Activated naive CD8-positive, alpha-beta T cell treated with anti-CD3 and anti-CD28 coated beads, Interleukin-2, amount 50 U/mL, for 24 hours (primary cell): Measurements from ENCODE around the gene PROP1.
"Not testable (repeated sequence)": the region's sequence is repeated elsewhere in the genome, so short reads cannot be mapped to it uniquely, and the experiment has no call there.

Experiments used
- ATAC-seq: fragments of 150-1000 bp; cut with Tn5 transposase; one replicate; pipeline ENCODE4 v1.10.0; 2021
- DNase-seq: peaks from one replicate; pipeline ENCODE4 v3.0.0; 2021
- H3K27ac Mint-ChIP-seq: one replicate; pipeline ENCODE4 v1.8.0; 2021; ENCODE audit warnings: mild to moderate bottlenecking, mixed read lengths
- H3K27me3 Mint-ChIP-seq: one replicate; pipeline ENCODE4 v1.8.0; 2021; ENCODE audit warnings: mixed read lengths
- H3K36me3 Mint-ChIP-seq: one replicate; pipeline ENCODE4 v1.8.0; 2021; ENCODE audit warnings: low read depth, mixed read lengths
- H3K4me1 Mint-ChIP-seq: one replicate; pipeline ENCODE4 v1.8.0; 2021; ENCODE audit warnings: mixed read lengths
- H3K4me3 Mint-ChIP-seq: one replicate; pipeline ENCODE4 v1.8.0; 2021; ENCODE audit warnings: mild to moderate bottlenecking, moderate library complexity, mixed read lengths
- H3K9me3 Mint-ChIP-seq: one replicate; pipeline ENCODE4 v1.8.0; 2021; ENCODE audit warnings: mixed read lengths

Gene PROP1

DNA sequence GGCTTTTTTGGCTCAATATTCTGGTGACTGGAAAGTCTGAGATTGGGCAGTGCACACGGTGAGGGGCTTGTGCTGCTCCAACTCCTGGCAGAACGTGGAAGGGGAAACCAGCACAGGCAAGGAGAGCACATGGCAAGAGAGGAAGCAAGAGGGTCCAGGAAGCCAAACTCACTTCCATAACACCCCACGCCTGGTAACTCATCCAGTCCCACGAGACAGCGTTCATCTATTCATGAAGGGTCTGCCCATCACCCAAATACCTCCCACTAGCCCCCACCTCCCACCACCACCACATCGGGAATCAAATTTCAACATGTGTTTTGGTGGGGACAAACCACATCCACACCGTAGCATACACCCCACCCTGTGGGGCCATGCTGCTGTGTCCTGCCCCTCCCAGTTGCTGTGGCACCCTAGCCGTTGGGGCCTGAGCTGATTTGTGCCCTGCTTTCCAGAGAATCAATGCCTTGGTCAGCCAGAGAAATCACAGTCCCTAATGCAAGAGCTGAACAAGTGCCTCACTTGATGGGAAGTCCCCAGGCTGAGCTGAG, 27.3 kb downstream of the PROP1 start:
- ATAC-seq = no peak
- DNase-seq = no peak
- Mint-ChIP-seq H3K27me3 (peaks cover 3% of the 10 kb centered on the region), H3K27ac (no peak overlapping the region), H3K4me1 (peaks cover 3% of the 10 kb centered on the region), H3K9me3 (peaks cover 8% of the 10 kb centered on the region), H3K36me3 (no peaks in the 10 kb centered on the region), H3K4me3 (no peak overlapping the region)

DNA sequence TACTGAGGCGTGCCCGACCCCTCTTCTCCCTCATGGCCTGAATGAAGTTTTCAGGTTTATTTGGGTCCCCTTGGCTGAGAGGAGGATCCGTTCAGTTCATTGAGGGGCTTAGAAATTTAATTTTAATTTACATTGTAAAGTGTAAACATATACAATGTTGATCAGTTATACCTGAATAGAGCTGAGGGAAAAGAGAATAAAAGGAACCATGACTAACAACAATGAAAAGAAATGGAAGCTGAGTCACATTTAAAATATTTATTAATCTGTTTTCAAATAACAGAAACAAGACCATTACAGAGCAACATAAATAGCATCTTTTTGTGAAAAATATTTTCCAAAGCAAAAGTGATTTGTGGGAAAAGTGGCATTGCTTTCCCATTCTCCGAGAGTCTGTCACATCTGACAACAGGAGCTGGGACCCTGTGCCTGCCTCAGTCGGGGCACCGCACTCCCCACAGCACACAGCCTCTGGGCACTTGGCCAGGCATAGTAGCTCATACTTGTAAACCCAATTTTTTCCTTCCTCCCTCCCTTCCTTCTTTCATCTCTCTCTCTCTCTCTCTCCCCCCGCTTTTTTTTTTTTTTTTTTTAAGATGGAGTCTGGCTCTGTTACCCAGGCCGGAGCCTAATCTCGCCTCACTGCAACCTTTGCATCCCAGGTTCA, 28.7 kb downstream of the PROP1 start:
- DNase-seq (no peak), ATAC-seq (no peak)
- H3K27ac Mint-ChIP-seq = no peak overlapping the region
- H3K4me1 Mint-ChIP-seq = peaks cover 3% of the 10 kb centered on the region
- H3K4me3 Mint-ChIP-seq = no peak overlapping the region
- H3K27me3 Mint-ChIP-seq = peaks cover 3% of the 10 kb centered on the region
- H3K36me3 Mint-ChIP-seq = peaks cover 3% of the 10 kb centered on the region
- peaks cover 4% of the 10 kb centered on the region for H3K9me3 Mint-ChIP-seq

DNA sequence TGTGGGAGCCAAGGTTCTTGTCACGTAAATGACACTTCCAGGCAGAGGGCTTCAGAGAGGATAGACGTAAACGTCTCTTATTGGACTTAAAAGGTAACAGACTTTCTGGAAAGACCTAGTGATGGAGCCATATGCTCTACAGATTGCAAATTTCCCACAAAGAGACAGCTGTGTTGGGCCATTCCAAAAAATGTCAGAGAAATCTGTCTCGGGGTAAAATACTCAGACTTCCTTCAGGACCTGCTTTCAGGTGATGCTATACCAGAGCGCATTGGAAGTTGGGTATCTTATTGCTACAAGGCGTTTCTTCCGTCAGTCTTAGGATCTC, 29.2 kb downstream of the PROP1 start:
- peaks cover 3% of the 10 kb centered on the region for H3K27me3 Mint-ChIP-seq
- peaks cover 3% of the 10 kb centered on the region for H3K36me3 Mint-ChIP-seq
- peaks cover 4% of the 10 kb centered on the region for H3K9me3 Mint-ChIP-seq

DNA sequence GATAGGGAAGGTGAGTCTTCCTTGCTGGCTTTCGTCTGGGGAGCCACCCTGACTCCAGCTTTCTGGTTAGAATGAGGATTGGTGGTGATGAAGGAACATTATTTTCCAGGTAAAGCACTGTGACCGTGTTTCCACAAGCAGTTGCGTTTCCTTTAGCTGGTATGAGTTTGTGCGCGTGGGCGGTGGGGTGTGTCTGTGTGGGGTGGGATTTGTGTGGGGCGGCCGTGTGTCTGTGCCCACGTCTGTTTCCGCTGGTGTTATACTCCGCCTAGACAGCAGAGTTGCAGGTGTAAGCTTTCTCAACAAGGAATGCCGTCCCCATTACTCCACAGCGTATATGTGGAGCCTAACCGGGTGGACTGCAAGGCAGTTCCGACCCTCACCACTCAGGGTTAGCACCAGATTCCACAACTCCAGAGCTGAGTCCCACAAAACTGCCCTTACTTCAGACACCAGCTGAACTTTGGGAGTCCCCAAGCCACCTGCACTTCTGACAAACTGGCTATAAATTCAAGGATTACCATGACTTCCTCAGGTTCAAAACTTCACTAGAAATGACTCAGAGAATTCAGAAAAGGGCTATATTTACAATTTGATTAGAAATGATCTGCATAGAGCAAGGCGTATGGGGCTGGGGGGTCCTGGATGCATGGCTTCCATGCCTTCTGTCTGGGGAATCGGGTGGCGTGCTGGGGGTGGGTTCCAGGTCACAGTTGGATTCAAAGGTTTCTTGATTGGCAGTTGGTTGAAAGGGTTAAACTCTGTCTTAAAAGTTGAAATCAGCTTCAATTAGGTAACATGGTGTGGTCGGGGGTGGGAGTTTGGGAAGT, 29.8 kb downstream of the PROP1 start:
- H3K4me1 Mint-ChIP-seq = peaks cover 3% of the 10 kb centered on the region
- ATAC-seq (no peak), DNase-seq (no peak)
- peaks cover 3% of the 10 kb centered on the region for H3K36me3 Mint-ChIP-seq
- H3K9me3 Mint-ChIP-seq = peaks cover 4% of the 10 kb centered on the region
- H3K27ac Mint-ChIP-seq = no peak overlapping the region
- H3K4me3 Mint-ChIP-seq = no peak overlapping the region
- H3K27me3 Mint-ChIP-seq = no peaks in the 10 kb centered on the region

More for the DNA sequence above, 29.2 kb downstream of the PROP1 start:
- no peak for DNase-seq
- Mint-ChIP-seq H3K27ac (no peak overlapping the region), H3K4me3 (no peak overlapping the region), H3K4me1 (peaks cover 3% of the 10 kb centered on the region)
- no peak for ATAC-seq

DNA sequence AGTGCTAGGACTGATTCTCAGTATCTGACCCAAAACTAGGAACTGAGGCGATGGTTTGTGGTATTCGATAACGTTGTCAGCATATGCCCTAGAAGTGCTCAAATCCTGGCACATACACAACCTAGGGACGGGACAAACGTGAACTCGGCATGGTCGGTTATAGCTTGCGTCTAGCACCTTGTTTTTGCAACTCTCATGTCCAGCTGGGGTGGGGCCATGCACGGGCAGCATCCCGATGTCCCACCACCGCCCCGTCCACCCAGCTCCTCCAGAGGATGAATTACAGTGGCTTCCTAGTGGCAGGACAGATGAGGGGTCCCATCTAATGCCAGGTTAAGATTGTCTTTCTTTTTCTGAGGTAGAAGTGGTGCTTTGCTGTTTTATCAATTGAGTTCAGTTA, 31.6 kb downstream of the PROP1 start:
- Mint-ChIP-seq H3K4me1 (peaks cover 3% of the 10 kb centered on the region), H3K36me3 (peaks cover 9% of the 10 kb centered on the region), H3K9me3 (peaks cover 5% of the 10 kb centered on the region), H3K27ac (no peak overlapping the region), H3K27me3 (no peaks in the 10 kb centered on the region), H3K4me3 (no peak overlapping the region)
- DNase-seq (no peak), ATAC-seq (no peak)

DNA sequence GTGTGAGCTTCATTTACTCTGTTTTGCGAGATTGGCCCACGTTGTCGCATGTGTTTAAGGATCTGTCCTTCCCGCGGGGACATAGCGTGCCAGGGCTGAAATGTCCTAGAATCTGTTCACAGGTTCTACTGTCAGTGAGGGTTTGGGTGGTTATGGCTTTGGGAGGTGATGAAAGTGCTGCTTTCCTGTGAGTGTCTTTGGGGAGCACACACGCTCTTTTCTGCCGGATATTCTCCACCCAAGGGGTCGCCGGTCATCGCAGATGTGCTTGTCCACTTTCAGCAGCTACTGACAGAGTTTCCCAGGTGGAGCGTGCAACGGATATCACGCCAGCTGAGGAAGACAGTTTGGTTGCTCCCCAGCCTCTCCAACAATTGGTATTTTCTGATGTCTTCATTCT, 32.1 kb downstream of the PROP1 start:
- peaks cover 3% of the 10 kb centered on the region for H3K4me1 Mint-ChIP-seq
- peaks cover 9% of the 10 kb centered on the region for H3K36me3 Mint-ChIP-seq
- H3K9me3 Mint-ChIP-seq = peaks cover 5% of the 10 kb centered on the region
- no peak for ATAC-seq
- no peak for DNase-seq
- H3K4me3 Mint-ChIP-seq = no peak overlapping the region
- H3K27me3 Mint-ChIP-seq = no peaks in the 10 kb centered on the region
- H3K27ac Mint-ChIP-seq = no peak overlapping the region

DNA sequence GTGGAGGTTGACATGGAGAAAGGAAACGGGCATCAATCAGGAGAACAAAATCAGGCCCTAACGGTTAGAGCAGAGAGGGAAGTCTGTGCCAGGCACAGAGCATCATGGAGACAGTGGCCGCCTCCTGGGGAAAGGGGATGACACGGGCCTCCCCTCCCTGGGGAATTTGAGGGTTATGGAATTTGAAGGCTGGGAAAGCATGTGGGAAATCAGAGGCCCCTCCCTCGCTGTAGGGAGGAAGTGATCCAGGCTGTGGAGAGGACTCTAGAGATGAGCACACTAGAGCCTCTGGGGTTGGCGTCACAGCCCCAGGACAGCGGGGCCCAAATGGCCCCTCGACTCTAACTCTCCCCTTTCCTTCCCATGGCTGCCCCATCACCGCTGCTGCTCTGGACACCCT, 36.7 kb downstream of the PROP1 start:
- H3K27ac Mint-ChIP-seq = no peak overlapping the region
- peaks cover 5% of the 10 kb centered on the region for H3K9me3 Mint-ChIP-seq
- H3K4me3 Mint-ChIP-seq = no peak overlapping the region
- DNase-seq (no peak), ATAC-seq (no peak)
- peaks cover 9% of the 10 kb centered on the region for H3K36me3 Mint-ChIP-seq
- no peaks in the 10 kb centered on the region for H3K27me3 Mint-ChIP-seq
- no peaks in the 10 kb centered on the region for H3K4me1 Mint-ChIP-seq

DNA sequence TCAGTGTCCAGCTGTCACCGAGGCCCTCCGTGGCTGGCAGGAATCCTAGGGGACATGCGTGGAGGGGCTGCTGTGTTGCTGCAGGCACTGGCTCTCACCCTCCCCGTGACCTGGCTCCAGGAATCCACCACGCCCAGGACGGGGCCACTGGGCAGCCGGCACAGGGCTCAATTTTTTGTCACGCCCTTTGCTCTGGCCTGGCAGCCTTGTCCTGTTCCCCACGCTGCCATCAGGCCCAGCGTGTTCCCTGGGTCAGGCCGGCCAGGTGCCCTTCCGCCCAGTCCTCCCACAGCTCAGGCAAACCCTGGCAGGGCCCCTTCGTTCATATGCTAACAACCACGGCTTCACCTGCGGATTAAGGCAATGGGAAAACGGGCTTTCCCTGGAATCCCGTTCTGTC, 37.3 kb downstream of the PROP1 start:
- DNase-seq (no peak), ATAC-seq (no peak)
- Mint-ChIP-seq H3K27ac (no peak overlapping the region), H3K27me3 (no peaks in the 10 kb centered on the region), H3K4me3 (no peak overlapping the region), H3K4me1 (no peaks in the 10 kb centered on the region), H3K9me3 (peaks cover 5% of the 10 kb centered on the region), H3K36me3 (peaks cover 9% of the 10 kb centered on the region)

DNA sequence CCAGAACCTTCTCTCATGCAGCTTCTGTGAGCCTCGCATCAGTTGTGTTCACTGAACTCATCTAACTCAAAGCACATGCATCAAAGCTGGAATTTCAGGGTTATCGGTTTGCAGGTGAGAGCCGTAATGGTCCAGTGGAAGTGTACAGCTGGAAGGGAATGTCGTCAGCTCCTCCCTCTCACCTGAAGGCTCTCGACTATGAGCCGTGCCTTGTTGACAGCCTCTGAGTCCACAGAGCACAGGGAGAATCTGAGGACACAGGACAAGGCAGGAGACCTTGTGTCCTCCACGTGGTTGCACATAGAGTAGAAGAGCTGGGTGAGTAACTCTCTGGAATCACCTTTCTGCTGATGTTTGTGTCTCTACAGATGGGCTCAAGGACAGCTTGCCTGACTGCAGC, 38.8 kb downstream of the PROP1 start:
- no peak for DNase-seq
- Mint-ChIP-seq H3K36me3 (peaks cover 6% of the 10 kb centered on the region), H3K27me3 (no peaks in the 10 kb centered on the region), H3K4me3 (no peak overlapping the region), H3K4me1 (no peaks in the 10 kb centered on the region), H3K27ac (no peak overlapping the region), H3K9me3 (peaks cover 5% of the 10 kb centered on the region)
- ATAC-seq = no peak

DNA sequence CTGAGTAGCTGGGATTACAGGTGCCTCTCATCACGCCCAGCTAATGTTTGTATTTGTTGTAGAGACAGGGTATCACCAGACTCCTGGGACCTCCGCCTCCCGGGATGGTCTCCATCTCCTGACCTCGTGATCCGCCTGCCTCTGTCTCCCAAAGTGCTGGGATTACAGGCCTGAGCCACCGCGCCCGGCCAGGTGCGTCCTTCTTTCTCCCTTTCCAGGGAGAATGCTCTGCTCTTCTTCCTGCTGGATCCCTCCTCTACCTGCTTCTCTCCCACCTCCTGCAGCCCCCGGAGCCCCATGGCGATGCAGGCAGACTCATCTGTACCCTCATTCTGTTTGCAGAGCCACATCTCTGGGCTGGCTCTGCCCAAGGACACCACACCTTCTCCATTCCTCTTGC, 42.9 kb downstream of the PROP1 start:
- H3K4me3 Mint-ChIP-seq, ATAC-seq, DNase-seq, H3K27ac Mint-ChIP-seq, H3K27me3 Mint-ChIP-seq, H3K36me3 Mint-ChIP-seq, H3K4me1 Mint-ChIP-seq, H3K9me3 Mint-ChIP-seq: not testable (repeated sequence)

DNA sequence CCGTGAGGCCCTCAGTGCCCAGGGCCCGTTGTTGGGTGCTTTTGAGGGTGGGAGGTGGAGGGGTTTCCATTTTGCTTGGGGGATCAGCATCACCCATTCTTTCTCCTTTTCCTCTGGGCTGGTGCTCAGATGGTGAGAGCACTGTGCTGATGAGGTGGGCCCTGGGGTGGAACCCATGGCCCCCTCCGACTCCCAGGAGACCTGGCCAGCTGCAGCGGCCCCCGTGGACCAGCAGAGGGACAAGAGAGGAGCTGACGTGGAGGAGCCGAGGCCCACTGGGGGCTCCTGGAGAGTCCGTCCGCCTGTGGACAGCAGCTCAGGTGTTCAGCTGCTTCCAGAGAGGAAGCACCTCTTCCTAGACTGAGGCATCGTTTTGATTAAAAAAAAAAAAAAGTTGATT, 46.4 kb downstream of the PROP1 start:
- not testable (repeated sequence) for DNase-seq, H3K36me3 Mint-ChIP-seq, H3K9me3 Mint-ChIP-seq, H3K4me1 Mint-ChIP-seq, H3K4me3 Mint-ChIP-seq, H3K27me3 Mint-ChIP-seq, ATAC-seq, H3K27ac Mint-ChIP-seq

DNA sequence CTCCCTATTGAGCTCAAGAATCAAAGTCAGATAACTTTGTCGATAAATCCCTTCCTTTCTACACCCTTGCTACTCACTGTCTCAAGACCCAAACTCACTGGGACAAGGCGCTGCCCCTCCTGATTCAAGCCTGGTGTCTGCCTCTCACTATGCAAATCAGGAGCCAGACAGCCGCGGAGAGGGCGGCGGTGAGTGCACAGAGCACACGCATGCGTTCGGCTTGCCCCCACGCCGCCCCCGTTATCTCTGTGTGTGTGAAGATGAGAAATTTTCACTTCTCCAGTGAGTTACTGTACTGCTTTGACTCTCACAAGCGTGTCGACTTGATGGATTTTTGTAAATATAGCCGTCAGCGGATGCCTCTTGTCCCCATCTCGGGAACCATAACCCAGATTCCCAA, 47.0 kb downstream of the PROP1 start:
- not testable (repeated sequence) for DNase-seq, H3K27ac Mint-ChIP-seq, H3K4me1 Mint-ChIP-seq, H3K9me3 Mint-ChIP-seq, H3K36me3 Mint-ChIP-seq, H3K27me3 Mint-ChIP-seq, H3K4me3 Mint-ChIP-seq, ATAC-seq

DNA sequence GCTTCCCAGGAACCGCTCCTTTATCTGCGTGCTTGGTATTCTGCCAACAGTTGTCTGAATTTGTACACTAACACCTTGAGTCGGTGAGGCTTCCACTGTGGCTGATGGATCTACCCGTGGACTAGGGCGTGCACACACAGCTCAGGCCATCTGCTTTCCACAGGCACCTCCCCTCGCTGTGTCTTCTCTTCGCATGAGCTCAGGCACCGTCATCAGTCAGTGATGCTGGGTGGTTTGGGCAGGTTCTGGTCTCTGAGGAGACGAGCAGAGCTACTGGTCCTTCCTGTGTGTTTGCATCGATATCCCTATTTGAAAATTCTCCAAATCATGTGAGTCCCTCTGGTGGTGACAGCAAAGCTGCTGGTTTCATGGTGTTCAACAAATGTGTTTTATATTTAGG, 48.1 kb downstream of the PROP1 start:
- H3K4me1 Mint-ChIP-seq, H3K27me3 Mint-ChIP-seq, H3K9me3 Mint-ChIP-seq, H3K27ac Mint-ChIP-seq, H3K4me3 Mint-ChIP-seq, H3K36me3 Mint-ChIP-seq, ATAC-seq, DNase-seq: not testable (repeated sequence)

DNA sequence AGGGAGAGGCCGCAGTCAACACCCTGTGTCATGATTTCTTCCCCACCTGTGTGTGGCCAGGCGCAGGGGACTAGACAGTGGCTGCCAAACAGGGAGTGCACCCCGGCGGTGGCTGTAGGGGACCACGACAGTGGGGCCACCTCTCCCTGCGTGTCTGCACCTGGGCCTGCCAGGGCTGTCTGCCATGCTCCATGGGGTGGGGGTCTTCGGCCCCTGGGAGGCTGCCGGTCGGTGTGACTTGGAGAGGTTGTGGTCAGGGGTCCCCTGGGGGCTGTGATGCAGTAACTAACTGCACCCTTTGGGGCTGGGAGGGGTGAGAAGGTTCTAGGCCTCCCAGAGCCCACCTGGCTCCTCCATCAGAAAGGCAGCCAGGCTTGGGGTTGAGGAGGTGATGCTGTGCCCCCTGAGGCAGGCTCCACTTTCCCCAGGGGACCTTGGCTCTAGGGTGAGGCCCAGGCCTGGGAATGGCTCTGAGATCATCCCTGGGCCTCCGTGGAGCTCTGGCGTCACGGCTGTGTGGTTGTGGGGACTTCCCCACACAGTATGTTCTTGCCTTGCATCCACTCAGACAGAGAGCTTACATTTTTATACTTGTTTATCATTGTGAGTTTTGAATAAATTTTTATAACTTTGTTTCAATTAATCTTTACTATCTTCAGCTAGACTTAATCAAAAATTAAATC, 50.3 kb downstream of the PROP1 start:
- peak overlapping the region; percentile 42 for H3K4me3 Mint-ChIP-seq
- not testable (repeated sequence) for H3K27ac Mint-ChIP-seq, H3K27me3 Mint-ChIP-seq, H3K9me3 Mint-ChIP-seq, H3K4me1 Mint-ChIP-seq, H3K36me3 Mint-ChIP-seq
- ATAC-seq (peak; percentile 67), DNase-seq (peak; percentile 40)

DNA sequence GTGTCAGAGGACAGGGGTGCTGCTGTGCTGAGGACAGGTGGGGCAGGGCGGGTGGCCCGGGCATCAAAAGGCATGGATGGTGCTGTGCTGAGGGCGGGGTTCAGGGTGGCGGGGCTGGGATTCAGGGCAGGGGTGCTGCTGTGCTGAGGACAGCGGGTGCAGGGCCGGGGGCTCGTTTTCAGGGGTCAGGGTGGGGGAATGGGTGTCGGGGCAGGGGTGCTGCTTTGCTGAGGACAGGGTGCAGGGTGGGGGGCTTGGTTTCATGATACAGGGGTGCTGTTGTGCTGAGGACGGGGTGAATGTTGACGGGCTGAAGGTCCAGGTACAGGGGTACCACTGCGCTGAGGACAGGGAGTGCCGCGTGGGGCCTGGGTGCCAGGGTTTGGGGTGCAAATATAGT, 50.9 kb downstream of the PROP1 start:
- not testable (repeated sequence) for ATAC-seq, H3K4me1 Mint-ChIP-seq, H3K27me3 Mint-ChIP-seq, H3K36me3 Mint-ChIP-seq, H3K27ac Mint-ChIP-seq, DNase-seq, H3K9me3 Mint-ChIP-seq
- H3K4me3 Mint-ChIP-seq = peak overlapping the region; percentile 42
